Measurements from ENCODE around the gene SPTBN5.

SPTBN5 gene

GRCh38 chr15:41843571-41843970 is 50.3 kb downstream of the SPTBN5 start:
- TF ChIP-seq CTCF (IDR thresholded peaks at IDR 0.05; ENCODE audit: extremely low read depth, missing control alignments) = no peak
- DNase-seq (ENCODE audit: low spot score) = no peak

- no peak for DNase-seq (ENCODE audit: low spot score)
- TF ChIP-seq CTCF (IDR thresholded peaks at IDR 0.05; ENCODE audit: extremely low read depth, missing control alignments) = no peak
Measured at GRCh38 chr15:41842229-41842628, 51.6 kb downstream of the SPTBN5 start.

GRCh38 chr15:41841131-41841530 is 52.7 kb downstream of the SPTBN5 start:
- TF ChIP-seq CTCF (IDR thresholded peaks at IDR 0.05; ENCODE audit: extremely low read depth, missing control alignments) = no peak
- DNase-seq (ENCODE audit: low spot score) = no peak

- no peak for TF ChIP-seq CTCF (IDR thresholded peaks at IDR 0.05; ENCODE audit: extremely low read depth, missing control alignments)
- no peak for DNase-seq (ENCODE audit: low spot score)
Measured at GRCh38 chr15:41840673-41841072, 53.2 kb downstream of the SPTBN5 start.

GRCh38 chr15:41839781-41840491 is 53.9 kb downstream of the SPTBN5 start:
- no peak for TF ChIP-seq CTCF (IDR thresholded peaks at IDR 0.05; ENCODE audit: extremely low read depth, missing control alignments)
- no peak for DNase-seq (ENCODE audit: low spot score)

GRCh38 chr15:41838400-41838897 is 55.4 kb downstream of the SPTBN5 start, which contains the start of gene PLA2G4B:
Gene PLA2G4B (plus strand): TSS chr15:41838847. CDS start chr15:41838914, 67 bp downstream.
- DNase-seq (ENCODE audit: low spot score) = no peak
- TF ChIP-seq CTCF (IDR thresholded peaks at IDR 0.05; ENCODE audit: extremely low read depth, missing control alignments) = no peak

- TF ChIP-seq CTCF (IDR thresholded peaks at IDR 0.05; ENCODE audit: extremely low read depth, missing control alignments) = no peak
- DNase-seq (ENCODE audit: low spot score) = no peak
Measured at GRCh38 chr15:41836713-41837454, 57.0 kb downstream of the SPTBN5 start.

Measured in GM20000 (cell line).